GM12865 (cell line): ENCODE data around the gene KIF3A.

Experiments used
- DNase-seq: peaks from one replicate; pipeline ENCODE4 v3.0.0; 2010; ENCODE audit warnings: low read depth
- H3K4me3 ChIP-seq: 2 replicates; pipeline ENCODE4 v1.5.1; 2011; ENCODE audit warnings: mild to moderate bottlenecking, low read depth, low read length, control low read depth
- CTCF ChIP-seq: IDR thresholded peaks from 2 replicates; pipeline ENCODE4 v1.5.1; 2011; ENCODE audit warnings: low read length, control low read depth, low read depth, inconsistent platforms; ENCODE audit not compliant: insufficient read depth; ENCODE audit errors: missing control alignments

Gene KIF3A

GRCh38 chr5:132677682-132678400 lies 59.5 kb downstream of the KIF3A start:
- no peak for DNase-seq
- no peak for TF ChIP-seq CTCF
- no peak overlapping the region for H3K4me3 ChIP-seq

DNA sequence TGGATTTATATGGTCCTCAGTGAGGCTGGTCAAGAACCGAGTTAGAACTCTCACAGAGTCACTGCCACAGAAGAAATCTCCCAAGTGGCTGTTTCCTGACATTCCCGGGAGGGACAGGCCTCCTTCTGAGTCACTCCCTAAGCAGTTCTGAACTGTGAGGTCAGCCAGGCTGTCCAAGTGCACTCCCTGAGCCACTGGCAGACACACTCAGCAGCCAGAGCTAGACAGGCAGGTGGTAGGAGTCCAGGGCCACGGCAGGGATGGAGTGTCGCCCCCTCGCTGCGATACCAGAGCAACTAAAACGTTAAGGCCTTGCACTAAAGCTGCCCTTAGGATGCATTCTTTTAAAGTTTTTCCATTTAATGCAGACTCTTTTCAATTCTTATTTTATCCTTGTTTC lies 60.2 kb downstream of the KIF3A start:
- TF ChIP-seq CTCF, result no peak
- no peak overlapping the region for H3K4me3 ChIP-seq
- DNase-seq, result no peak

DNA sequence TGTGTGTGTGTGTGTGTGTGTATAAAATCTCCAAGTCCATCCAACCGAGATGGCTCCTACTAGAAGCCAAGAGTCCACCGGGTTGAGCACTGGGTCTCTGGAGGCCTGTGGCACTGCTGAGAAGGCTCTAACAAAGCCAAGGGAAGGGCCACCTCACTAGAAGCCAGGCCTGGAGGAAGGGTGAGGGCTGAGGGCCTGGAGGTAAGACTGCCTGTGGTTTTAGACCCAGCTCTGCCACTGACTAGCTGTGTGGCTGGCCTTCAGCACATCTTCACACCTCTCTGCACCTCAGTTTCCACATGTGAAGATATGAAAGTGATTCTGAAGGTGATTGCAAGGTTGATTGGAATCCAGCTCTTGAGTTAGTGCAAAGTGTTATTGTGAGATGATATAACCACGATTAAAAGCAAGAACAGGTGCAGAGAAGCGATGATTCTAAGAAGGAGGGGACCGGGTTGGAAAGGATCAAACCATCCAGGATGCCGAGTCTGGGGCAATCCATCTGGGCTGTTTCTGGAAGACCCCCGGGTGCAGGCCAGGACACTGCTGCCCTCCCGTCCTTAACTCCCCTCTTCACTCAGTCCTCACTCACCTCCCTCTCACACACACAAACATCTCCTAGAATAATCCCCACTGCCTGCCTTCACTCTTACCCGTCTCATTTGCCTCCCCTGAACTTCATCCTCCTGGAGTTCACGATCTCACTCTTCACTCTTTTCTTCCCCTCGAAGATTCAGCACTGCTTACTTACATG lies 61.2 kb downstream of the KIF3A start:
- no peak for DNase-seq
- H3K4me3 ChIP-seq, result no peak overlapping the region
- TF ChIP-seq CTCF, result no peak

DNA sequence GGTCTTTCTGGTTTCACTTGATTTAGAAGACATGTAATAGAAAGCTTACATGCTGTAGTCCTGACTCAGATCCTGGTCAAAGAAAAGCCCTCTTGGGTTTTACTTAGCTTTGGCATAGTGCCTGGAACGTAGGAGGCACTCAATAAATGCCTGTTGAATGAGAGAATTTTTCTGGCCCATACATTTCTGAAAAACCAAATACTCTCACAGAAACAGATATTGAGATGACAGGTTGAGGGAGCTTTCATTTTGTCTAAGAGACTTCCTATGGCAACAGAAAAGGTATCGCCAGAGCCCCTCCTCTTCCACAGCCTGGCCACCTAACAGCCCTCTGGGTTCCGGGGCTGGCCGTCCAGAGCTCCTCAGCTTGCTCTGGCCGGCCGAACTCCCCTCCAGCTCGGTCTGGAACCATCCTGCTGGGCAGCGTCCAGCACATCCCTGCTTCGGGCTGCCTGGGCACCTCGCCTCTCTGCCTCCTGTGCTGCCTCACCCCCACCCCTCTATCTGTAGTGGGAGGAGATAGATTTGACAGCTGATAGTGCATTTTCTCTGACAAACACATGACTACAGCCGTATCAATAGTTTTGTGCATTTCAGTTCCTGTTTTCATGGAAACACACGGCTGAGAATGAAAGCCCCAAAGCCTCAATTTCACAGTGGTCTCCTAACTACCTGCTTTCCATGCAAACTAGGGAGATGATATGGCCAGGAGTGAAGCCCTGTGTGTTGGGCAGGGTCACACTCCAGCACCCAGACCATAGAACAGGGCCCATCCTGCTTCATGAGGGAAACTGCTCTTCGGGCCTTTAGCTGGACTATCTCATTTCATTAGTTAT lies 62.5 kb downstream of the KIF3A start:
- no peak for TF ChIP-seq CTCF
- H3K4me3 ChIP-seq, result peak overlapping the region; percentile 52
- peak; percentile 88 for DNase-seq

DNA sequence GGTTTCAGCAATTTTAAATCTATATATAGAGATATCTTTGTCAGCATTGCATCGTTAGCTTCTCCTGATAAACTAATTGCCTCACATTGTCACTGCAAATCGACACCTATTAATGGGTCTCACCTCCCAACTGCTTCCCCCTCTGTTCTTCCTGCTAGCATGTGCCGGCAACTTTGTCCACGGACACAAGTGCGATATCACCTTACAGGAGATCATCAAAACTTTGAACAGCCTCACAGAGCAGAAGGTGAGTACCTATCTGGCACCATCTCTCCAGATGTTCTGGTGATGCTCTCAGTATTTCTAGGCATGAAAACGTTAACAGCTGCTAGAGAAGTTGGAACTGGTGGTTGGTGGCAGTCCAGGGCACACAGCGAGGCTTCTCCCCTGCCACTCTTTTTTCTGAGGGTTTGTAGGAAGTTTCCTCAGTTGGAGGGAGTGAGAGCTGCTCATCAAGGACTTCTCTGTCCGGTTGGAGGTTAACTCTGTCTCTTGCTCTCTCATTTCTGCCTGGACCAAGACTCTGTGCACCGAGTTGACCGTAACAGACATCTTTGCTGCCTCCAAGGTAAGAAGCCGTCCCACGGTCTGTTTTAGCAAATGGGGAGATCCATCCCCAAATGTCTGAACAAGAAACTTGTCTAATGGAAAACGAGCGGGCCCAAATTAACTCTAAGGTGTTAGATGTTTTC lies 63.3 kb downstream of the KIF3A start, which contains the start of gene IL4:
TSS of gene IL4 (plus strand) at position 51 of the 692 bp plus-strand sequence. CDS start at position 113, 62 bp downstream.
- H3K4me3 ChIP-seq, result peak within 1 kb of the TSS; percentile 52
- DNase-seq, result no peak
- no peak for TF ChIP-seq CTCF

DNA sequence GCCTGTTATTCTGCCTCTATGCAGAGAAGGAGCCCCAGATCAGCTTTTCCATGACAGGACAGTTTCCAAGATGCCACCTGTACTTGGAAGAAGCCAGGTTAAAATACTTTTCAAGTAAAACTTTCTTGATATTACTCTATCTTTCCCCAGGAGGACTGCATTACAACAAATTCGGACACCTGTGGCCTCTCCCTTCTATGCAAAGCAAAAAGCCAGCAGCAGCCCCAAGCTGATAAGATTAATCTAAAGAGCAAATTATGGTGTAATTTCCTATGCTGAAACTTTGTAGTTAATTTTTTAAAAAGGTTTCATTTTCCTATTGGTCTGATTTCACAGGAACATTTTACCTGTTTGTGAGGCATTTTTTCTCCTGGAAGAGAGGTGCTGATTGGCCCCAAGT lies 63.9 kb downstream of the KIF3A start:
- no peak overlapping the region for H3K4me3 ChIP-seq
- TF ChIP-seq CTCF, result no peak
- DNase-seq, result no peak
